Stimulated activated CD8-positive, alpha-beta memory T cell treated with anti-CD3 and anti-CD28 coated beads, Interleukin-4, amount 100 ng/mL, for 24 hours (primary cell): ENCODE data around the gene GNB2.
"Not testable (repeated sequence)": the region's sequence is repeated elsewhere in the genome, so short reads cannot be mapped to it uniquely, and the experiment has no call there.

ENCODE experiments used
- DNase-seq: peaks from one replicate; pipeline ENCODE4 v3.0.0-alpha.2; 2020; ENCODE audit warnings: low read depth

The GNB2 gene

DNA sequence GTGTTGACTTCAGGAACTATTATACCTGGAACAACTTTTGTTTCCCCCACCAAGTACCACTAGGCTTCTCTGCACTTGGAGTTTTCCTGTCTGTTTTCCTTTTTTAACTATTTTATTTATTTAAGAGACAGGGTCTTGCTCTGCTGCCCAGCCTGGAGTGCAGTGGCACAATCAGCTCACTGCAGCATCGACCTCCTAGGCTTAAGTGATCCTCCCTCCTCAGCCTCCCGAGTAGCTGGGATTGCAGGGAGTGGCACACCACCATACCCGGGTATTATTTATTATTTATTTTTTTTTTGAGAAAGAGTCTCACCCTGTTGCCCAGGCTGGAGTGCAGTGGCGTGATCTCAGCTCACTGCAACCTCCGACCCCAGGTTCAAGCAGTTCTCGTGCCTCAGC, 22.6 kb downstream of the GNB2 start:
- DNase-seq = no peak

DNA sequence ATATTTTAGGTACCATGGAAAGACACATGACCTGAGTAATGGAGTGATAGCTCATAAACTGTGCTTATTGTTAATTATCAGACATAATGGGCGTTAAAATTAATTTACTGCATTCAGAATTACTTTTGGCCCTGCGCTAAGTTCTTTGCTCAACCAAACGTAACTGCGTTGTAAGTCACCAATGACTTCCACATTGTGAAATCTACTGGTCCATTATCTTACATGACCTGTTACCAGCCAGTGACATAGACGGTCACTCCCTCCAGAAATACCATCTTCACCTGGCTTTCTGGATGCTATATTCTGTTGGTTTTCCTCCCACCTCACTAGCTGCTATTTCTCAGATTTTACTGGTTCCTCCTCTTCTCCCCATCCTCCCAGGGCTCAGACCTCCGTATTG, 25.5 kb downstream of the GNB2 start:
- DNase-seq = no peak

DNA sequence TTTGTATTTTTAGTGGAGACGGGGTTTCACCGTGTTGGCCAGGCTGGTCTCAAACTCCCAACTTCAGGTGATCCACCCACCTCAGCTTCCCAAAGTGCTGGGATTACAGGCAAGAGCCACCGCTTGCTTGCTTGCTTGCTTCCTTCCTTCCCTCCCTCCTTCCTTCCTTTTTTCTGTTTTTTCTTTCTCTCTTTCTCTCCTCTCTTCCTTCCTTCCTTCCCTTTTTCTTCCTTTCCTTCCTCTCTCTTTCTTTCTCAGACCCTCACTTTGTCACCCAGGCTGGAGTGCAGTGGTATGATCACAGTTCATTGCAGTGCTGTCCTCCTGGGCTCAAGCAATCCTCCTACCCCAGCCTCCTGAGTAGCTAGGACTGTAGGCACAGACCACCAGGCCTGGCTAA, 27.5 kb downstream of the GNB2 start:
- DNase-seq = not testable (repeated sequence)

DNA sequence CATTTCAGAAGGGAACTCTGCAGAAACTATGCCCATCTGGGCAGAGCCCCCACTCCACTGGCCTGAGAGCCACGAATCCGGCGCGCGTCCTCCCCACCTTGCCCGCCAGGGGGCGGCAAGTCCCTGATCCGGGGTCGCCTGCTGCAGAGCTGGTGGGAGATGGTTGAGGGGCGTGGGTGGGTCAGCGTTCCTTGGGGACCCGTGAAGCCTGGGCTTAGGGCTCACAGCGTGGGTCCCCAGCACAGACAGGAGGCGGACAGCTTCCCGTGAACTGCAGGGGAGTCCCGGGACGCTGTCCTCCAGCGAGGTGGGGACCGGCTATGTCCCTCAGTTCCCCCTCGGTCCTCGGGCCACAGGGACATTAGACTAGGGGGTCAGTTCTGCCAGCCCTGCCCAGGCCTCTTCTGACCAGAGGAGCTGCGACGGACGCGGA, 31.8 kb downstream of the GNB2 start:
- DNase-seq = peak; percentile 77

DNA sequence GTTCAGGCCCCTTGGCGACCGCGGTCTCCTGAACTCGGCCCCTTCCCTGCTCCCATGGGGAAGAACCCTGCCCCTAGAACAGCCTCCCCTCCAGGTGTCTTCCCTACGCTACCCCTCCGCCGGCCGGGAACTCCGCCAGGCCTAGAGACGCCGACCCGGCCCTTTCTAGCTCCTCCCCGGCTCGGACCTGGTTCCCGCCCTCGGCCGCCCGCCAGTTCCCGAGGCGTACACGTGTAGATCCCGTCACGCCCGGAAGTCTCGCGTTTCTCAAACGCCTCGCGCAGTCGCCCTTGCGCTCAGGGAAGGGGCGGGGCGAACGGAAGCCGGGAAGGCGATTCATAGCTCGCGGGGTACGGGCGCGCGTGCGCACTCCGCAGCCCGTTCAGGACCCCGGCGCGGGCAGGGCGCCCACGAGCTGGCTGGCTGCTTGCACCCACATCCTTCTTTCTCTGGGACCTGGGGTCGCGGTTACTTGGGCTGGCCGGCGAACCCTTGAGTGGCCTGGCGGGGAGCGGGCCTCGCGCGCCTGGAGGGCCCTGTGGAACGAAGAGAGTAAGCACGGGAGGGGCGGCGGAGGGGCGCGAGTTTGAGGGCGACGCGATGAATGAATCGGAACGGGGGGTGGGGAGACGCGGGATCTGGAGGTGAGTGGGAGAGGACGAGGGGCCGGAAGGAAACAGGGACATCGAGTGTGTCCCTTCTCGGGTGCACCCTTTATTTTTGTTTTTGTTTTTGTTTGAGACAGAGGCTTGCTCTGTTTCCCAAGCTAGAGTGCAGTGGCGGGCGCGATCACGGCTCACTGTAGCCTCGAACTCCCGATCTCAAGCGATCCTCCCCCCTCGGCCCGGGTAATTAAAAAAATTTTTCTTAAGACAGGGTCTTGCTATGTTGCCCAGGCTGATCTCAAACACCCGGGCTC, 32.5 kb downstream of the GNB2 start, which contains the start of gene POP7:
Gene POP7, plus strand, starts transcription at position 369 of the 919 bp plus-strand sequence. CDS start 710 bp downstream, outside the sequence.
- DNase-seq = peak; percentile 99

DNA sequence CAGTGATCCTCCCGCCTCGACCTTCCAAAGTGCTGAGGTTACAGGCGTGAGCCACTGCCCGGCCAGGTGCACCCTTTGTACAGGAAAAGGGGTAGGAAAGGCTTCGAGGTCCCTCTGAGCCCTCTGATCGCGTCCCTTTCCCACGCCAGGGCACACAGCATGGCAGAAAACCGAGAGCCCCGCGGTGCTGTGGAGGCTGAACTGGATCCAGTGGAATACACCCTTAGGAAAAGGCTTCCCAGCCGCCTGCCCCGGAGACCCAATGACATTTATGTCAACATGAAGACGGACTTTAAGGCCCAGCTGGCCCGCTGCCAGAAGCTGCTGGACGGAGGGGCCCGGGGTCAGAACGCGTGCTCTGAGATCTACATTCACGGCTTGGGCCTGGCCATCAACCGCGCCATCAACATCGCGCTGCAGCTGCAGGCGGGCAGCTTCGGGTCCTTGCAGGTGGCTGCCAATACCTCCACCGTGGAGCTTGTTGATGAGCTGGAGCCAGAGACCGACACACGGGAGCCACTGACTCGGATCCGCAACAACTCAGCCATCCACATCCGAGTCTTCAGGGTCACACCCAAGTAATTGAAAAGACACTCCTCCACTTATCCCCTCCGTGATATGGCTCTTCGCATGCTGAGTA, 33.3 kb downstream of the GNB2 start:
- no peak for DNase-seq

DNA sequence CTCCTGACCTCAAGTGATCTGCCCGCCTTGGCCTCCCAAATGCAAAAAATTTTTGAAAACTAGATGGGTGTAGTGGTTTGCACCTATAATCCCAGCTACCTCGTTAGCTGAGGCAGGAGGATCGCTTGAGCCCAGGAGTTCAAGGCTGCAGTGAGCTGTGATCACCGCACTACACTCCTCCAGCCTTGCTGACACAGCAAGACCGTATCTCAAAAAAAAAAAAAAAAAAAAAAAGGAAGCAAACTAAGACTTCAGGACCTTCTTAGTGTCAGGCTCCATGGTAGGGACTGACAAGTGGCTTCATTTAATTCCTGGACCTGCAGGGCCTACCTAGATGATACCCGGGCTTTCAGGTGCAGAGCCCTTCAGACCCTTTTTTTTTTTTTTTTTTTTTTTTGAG, 34.9 kb downstream of the GNB2 start:
- DNase-seq = no peak

DNA sequence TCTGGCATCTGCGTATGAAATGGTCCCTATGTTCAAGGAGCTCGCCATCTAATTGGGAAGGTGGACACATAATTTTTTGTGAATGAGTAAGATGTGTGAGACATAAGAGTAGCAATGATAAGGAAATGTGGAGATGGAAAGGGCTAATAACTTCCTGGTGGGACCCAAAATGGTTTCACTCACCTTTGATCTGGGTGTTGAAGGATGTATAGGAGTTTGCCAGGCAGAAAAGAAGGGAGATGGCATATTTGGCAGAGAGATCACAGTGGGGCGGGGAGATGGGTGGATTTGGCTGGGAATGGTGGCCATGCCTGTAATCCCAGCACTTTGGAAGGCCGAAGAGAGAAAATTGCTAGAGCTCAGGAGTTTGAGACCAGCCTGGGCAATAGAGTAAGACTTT, 36.9 kb downstream of the GNB2 start:
- DNase-seq = no peak

DNA sequence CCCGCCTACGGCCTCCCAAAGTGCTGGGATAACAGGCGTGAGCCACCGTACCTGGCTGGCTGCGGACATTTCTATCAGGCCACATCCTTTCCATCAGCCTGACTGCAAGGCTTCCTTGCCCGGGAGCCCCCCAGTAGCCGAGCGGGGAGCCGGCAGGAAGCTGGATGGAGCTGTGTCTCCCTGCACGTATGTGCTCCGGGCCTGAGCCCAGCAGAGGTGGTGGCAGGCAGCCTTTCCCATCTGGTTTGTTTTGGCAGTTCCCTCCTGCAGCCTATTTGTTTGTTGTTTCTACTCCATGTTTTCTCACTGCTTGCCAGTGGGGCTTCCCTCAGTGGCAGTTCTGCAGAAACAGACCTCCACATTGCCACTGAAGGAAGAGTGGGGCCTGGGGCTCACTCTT, 37.8 kb downstream of the GNB2 start:
- DNase-seq = no peak

DNA sequence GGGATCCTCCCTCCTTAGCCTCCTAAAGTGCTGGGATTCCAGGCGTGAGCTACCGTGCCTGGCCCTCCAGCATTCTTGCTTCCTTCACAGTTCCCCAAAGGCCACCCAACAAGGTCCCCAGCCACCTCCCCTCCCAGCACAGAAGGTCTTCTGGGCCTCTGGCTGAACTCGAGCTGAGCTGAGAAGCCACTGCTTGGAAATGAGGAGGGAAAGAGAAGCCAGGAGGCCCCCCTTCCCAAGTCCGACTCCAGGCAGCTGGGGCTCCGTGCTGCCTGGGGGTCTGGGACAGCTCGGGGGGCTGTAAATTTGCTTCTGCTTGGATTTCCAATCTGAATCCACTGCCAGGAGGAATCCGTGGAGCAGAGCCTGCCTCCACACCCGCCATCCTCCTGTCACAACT, 41.2 kb downstream of the GNB2 start:
- no peak for DNase-seq

DNA sequence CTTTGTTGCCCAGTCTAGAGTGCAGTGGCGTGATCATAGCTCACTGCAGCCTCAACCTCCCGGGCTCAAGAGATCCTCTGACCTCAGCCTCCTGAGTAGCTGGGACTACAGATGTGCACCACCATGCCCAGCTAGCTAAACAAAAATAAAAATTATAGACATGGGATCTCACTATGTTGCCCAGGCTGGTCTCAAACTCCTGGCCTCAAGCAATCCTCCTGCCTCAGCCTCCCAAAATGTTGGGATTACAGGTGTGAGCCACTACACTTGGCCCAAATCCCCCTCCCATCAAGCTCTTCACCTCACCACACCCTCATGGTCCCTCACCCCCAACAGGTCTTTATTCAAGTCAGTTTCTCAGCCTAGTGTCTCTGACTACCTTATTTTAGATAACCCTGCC, 43.5 kb downstream of the GNB2 start:
- DNase-seq = not testable (repeated sequence)

DNA sequence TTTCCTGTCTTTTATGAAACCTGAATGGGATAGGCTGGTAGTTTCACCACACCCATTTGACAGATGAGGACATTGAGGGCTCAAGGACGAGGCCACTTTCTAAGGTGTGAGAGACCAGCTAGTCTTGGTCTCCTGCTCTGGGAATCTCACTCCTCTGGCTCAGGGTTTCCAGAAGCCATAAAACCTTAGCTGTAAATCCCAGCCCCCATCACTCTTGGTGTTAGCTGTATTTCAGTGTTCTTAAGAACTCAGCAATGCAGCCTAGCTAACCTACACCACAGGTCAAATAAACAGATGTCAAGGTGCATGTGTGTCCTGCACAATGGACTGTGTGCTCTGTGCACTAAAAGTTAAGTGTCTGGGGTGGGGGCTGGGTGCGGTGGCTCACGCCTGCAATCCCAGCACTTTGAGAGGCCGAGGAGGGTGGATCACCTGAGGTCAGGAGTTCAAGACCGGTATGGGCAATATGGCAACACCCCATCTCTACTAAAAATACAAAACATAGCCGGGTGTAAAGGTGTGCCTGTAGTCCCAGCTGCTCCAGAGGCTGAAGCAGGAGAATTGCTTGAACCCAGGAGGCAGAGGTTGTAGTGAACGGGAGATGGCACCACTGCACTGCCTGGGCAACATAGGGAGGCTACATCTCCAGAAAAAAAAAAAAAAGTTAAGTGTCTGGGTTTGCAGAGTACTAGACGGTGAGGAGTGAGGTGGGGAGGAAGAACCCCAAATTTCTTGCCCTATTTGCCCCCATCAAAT, 46.2 kb downstream of the GNB2 start:
- DNase-seq = no peak

DNA sequence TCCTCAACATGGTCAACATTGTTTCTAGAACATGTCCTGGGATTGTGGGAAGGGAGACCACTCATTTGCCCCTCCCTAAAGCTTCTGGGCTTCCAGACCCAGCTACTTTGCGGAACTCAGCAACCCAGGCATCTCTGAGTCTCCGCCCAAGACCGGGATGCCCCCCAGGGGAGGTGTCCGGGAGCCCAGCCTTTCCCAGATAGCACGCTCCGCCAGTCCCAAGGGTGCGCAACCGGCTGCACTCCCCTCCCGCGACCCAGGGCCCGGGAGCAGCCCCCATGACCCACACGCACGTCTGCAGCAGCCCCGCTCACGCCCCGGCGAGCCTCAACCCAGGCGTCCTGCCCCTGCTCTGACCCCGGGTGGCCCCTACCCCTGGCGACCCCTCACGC, 46.7 kb downstream of the GNB2 start, which contains the start of gene EPO:
Gene EPO, plus strand, starts transcription at position 190 of the 392 bp plus-strand sequence. CDS start 513 bp downstream, outside the sequence.
- DNase-seq = no peak

DNA sequence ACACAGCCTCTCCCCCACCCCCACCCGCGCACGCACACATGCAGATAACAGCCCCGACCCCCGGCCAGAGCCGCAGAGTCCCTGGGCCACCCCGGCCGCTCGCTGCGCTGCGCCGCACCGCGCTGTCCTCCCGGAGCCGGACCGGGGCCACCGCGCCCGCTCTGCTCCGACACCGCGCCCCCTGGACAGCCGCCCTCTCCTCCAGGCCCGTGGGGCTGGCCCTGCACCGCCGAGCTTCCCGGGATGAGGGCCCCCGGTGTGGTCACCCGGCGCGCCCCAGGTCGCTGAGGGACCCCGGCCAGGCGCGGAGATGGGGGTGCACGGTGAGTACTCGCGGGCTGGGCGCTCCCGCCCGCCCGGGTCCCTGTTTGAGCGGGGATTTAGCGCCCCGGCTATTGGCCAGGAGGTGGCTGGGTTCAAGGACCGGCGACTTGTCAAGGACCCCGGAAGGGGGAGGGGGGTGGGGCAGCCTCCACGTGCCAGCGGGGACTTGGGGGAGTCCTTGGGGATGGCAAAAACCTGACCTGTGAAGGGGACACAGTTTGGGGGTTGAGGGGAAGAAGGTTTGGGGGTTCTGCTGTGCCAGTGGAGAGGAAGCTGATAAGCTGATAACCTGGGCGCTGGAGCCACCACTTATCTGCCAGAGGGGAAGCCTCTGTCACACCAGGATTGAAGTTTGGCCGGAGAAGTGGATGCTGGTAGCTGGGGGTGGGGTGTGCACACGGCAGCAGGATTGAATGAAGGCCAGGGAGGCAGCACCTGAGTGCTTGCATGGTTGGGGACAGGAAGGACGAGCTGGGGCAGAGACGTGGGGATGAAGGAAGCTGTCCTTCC, 47.3 kb downstream of the GNB2 start:
- no peak for DNase-seq

DNA sequence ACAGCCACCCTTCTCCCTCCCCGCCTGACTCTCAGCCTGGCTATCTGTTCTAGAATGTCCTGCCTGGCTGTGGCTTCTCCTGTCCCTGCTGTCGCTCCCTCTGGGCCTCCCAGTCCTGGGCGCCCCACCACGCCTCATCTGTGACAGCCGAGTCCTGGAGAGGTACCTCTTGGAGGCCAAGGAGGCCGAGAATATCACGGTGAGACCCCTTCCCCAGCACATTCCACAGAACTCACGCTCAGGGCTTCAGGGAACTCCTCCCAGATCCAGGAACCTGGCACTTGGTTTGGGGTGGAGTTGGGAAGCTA, 47.9 kb downstream of the GNB2 start:
- DNase-seq = no peak

DNA sequence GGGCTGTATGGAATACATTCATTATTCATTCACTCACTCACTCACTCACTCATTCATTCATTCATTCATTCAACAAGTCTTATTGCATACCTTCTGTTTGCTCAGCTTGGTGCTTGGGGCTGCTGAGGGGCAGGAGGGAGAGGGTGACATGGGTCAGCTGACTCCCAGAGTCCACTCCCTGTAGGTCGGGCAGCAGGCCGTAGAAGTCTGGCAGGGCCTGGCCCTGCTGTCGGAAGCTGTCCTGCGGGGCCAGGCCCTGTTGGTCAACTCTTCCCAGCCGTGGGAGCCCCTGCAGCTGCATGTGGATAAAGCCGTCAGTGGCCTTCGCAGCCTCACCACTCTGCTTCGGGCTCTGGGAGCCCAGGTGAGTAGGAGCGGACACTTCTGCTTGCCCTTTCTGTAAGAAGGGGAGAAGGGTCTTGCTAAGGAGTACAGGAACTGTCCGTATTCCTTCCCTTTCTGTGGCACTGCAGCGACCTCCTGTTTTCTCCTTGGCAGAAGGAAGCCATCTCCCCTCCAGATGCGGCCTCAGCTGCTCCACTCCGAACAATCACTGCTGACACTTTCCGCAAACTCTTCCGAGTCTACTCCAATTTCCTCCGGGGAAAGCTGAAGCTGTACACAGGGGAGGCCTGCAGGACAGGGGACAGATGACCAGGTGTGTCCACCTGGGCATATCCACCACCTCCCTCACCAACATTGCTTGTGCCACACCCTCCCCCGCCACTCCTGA, 49.1 kb downstream of the GNB2 start:
- no peak for DNase-seq

DNA sequence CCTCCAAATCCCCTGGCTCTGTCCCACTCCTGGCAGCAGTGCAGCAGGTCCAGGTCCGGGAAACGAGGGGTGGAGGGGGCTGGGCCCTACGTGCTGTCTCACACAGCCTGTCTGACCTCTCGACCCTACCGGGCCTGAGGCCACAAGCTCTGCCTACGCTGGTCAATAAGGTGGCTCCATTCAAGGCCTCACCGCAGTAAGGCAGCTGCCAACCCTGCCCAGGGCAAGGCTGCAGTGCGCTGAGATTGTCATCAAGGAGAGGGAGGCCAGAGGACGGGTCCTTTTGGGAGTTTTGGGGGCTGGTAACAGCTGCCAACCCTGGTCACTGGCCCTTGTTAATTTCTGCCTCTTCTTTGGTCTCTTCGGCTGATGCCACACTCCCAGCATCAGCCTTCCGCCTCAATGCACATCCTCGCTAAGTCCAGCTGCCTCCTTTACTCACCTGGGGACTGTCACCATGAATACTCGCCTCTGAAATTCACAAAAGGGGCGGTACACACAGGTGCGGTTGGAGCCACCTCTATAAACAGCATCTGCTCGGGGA, 50.3 kb downstream of the GNB2 start:
- no peak for DNase-seq

DNA sequence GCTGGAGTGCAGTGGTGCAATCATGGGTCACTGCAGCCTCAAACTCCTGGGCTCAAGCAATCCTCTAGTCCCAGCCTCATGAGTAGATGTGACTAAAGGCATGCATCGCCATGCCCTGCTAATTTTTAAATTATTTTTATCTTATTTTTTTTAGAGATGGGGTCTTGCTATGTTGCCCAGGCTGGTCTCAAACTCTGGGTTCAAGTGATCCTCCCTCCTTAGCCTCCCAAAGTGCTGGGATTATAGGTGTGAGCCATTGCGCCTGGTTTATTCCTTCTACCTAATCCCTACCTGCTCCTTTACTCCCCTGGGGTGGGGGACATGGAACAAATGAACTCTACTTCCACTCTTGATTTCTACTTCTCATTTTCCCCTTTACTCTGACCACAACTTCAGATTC, 50.8 kb downstream of the GNB2 start:
- DNase-seq = not testable (repeated sequence)

DNA sequence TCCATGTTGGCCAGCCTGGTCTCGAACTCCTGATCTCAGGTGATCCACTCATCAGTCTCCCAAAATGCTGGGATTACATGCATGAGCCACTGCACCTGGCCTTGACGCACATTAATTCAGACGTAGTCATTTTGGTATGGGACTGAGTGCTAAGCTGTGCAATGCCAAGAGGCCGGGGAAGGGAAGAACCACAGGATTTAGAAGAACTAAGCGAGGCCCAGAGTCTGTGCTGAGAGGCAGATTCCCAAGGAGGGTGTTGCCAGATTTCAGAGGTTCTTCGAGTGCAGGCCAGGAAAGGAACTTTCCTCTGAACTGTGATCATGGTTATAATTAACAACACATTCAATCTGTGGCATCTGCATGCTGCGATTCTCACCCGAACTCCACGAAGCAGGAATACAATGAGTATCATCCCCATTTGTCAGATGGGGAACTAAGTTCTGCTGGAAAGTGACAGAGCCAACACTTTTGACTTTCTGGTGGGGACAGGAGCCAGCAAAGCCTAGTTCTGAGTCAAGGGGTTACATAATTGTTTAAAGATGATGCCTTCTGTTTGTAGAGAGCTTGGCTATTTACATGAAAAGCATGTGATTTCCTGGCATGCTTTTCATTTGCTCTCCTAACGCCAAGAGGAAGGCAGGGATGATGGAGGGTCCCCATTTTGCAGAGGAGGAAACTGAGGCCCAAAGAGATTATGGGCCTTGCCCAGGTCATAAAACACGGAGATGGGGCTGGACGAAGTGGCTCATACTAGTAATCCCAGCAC, 53.6 kb downstream of the GNB2 start:
- no peak for DNase-seq

DNA sequence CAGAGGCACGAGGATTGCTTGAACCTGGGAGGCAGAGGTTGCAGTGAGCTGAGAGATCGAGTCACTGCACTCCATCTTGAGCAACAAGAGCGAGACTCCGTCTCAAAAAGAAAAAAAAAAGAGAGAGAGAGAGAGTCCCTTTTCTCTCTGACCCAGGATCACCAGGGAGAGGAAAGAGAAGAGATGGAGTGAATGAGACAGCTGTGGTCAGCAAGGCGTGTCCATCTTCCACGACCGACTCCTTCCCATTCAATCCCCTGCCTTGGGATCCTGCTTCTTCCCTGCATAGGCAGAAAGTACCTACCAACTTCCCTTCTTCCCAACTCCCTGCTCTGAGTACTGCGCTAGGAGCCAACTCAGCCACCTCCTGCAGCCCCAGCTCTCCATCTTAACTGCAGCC, 54.7 kb downstream of the GNB2 start:
- DNase-seq = no peak
